CD14-positive monocyte (primary cell): ENCODE results near the gene LRP1-AS. TPM values are rescaled to one million over a fixed set of nuclear protein-coding genes. Genes with fewer than 3 reads are reported as not detected.
A peak's percentile ranks its signal among the peaks of the same experiment; 100 is the strongest.

Experiments used
- DNase-seq, 3 donors: peaks; one replicate each; pipeline ENCODE4 v3.0.0-alpha.2; 2011 to 2022
- H2AFZ ChIP-seq: 2 replicates; pipeline ENCODE4 v1.6.0; 2012; ENCODE audit warnings: mild to moderate bottlenecking, low read depth, low read length, inconsistent platforms; ENCODE audit not compliant: insufficient read depth, poor library complexity, severe bottlenecking
- H3K27ac ChIP-seq, 2 donors: 1 replicate in 1 of 2; 2 replicates in 1 of 2; pipeline ENCODE4 v1.5.1; 2012 to 2013; ENCODE audit warnings: low read length in 2 of 2, control low read depth in 1 of 2, inconsistent platforms in 1 of 2, low read depth in 1 of 2, mild to moderate bottlenecking in 1 of 2
- H3K27me3 ChIP-seq, 2 donors: one replicate each; pipeline versions ENCODE4 v1.6.0 to v1.6.1; 2011 to 2013; ENCODE audit warnings: low read length in 2 of 2; ENCODE audit not compliant: control insufficient read depth in 2 of 2, insufficient read depth in 2 of 2
- H3K36me3 ChIP-seq, 2 donors: replicated peaks in 1 of 2; 1 replicate in 1 of 2; 2 replicates in 1 of 2; pipeline versions ENCODE4 v1.5.1 to v1.6.1; 2012 to 2013; ENCODE audit warnings: low read length in 2 of 2, control low read depth in 1 of 2, inconsistent platforms in 1 of 2, mild to moderate bottlenecking in 1 of 2; ENCODE audit not compliant: insufficient read depth in 2 of 2, control insufficient read depth in 1 of 2
- H3K4me1 ChIP-seq, 2 donors: 1 replicate in 1 of 2; 2 replicates in 1 of 2; pipeline versions ENCODE4 v1.5.1 to v1.6.1; 2012 to 2013; ENCODE audit warnings: low read length in 2 of 2, control low read depth in 1 of 2, inconsistent platforms in 1 of 2, mild to moderate bottlenecking in 1 of 2, moderate library complexity in 1 of 2; ENCODE audit not compliant: insufficient read depth in 2 of 2, control insufficient read depth in 1 of 2
- H3K4me2 ChIP-seq: replicated peaks from 2 replicates; pipeline ENCODE3; 2012; ENCODE audit warnings: low read length, moderate library complexity, mild to moderate bottlenecking; ENCODE audit not compliant: poor library complexity, severe bottlenecking; ENCODE audit errors: extremely low read depth
- H3K4me3 ChIP-seq, 3 experiments: fragments of 200-600 bp in 1 of 3; sonication (generic) in 1 of 3; replicated peaks in 1 of 3; 1 replicate in 2 of 3; 2 replicates in 1 of 3; pipeline ENCODE4 v1.5.1; 2011 to 2013; ENCODE audit warnings: low read length in 3 of 3, mild to moderate bottlenecking in 3 of 3, control low read depth in 2 of 3, low read depth in 2 of 3, inconsistent platforms in 1 of 3, moderate library complexity in 1 of 3
- H3K79me2 ChIP-seq: 2 replicates; pipeline ENCODE4 v1.6.0; 2012; ENCODE audit warnings: mild to moderate bottlenecking, control low read depth, inconsistent platforms, low read length, moderate library complexity; ENCODE audit not compliant: insufficient read depth
- H3K9ac ChIP-seq: 2 replicates; pipeline ENCODE4 v1.6.0; 2017; ENCODE audit warnings: low read length, mild to moderate bottlenecking; ENCODE audit not compliant: insufficient read depth, poor library complexity, severe bottlenecking
- H3K9me3 ChIP-seq, 2 donors: replicated peaks in 1 of 2; 1 replicate in 1 of 2; 2 replicates in 1 of 2; pipeline versions ENCODE4 v1.5.1 to v1.6.1; 2012 to 2013; ENCODE audit warnings: low read length in 2 of 2, control low read depth in 1 of 2; ENCODE audit not compliant: control insufficient read depth in 1 of 2, insufficient read depth in 1 of 2
- H4K20me1 ChIP-seq: 2 replicates; pipeline ENCODE4 v1.6.0; 2012; ENCODE audit warnings: mild to moderate bottlenecking, low read length, control low read depth, moderate library complexity; ENCODE audit not compliant: insufficient read depth
- H3K27ac Mint-ChIP-seq, 7 donors: one replicate each; pipeline ENCODE4 v1.8.0; 2020; ENCODE audit warnings: mild to moderate bottlenecking in 7 of 7, mixed read lengths in 7 of 7, moderate library complexity in 6 of 7, inconsistent platforms in 2 of 7
- H3K27me3 Mint-ChIP-seq, 3 donors: one replicate each; pipeline ENCODE4 v1.8.0; 2021 to 2022; ENCODE audit warnings: low read depth in 3 of 3, mild to moderate bottlenecking in 3 of 3, mixed read lengths in 3 of 3, moderate library complexity in 3 of 3, inconsistent platforms in 1 of 3
- H3K36me3 Mint-ChIP-seq, 2 donors: one replicate each; pipeline ENCODE4 v1.8.0; 2020; ENCODE audit warnings: mixed read lengths in 2 of 2, inconsistent platforms in 1 of 2, mild to moderate bottlenecking in 1 of 2
- H3K4me1 Mint-ChIP-seq: one replicate; pipeline ENCODE4 v1.8.0; 2020; ENCODE audit warnings: mild to moderate bottlenecking, mixed read lengths
- H3K4me3 Mint-ChIP-seq, 2 donors: one replicate each; pipeline ENCODE4 v1.8.0; 2020; ENCODE audit warnings: mild to moderate bottlenecking in 2 of 2, mixed read lengths in 2 of 2, moderate library complexity in 1 of 2
- H3K9me3 Mint-ChIP-seq, 7 donors: one replicate each; pipeline ENCODE4 v1.8.0; 2020 to 2022; ENCODE audit warnings: mixed read lengths in 7 of 7, mild to moderate bottlenecking in 6 of 7, moderate library complexity in 6 of 7, inconsistent platforms in 2 of 7
- WGBS: methylation state at CpG from one replicate; pipeline ENCODE4 v1.1.5; 2013; ENCODE audit warnings: missing lambda C conversion rate; ENCODE audit not compliant: insufficient coverage; 5-methylcytosine and 5-hydroxymethylcytosine counted together
- intact Hi-C, 2 donors: fragments of 100-400 bp; cut with micrococcal nuclease; formaldehyde crosslinking; loops; one replicate each; pipeline versions ENCODE4 v1.15.0 to v1.15.1; 2023
- polyA plus RNA-seq, 3 donors: library from polyadenylated mRNA; depleted of rRNA in 1 of 3; unstranded in 2 of 3; stranded (reverse) in 1 of 3; fragments of 300-500 nt in 2 of 3; fragments of >200 nt in 1 of 3; fragmentation: Illumina TruSeq in 2 of 3; gene quantifications; 1 replicate in 2 of 3; 2 replicates in 1 of 3; pipeline ENCODE4 v1.2.3, GENCODE V29; 2012 to 2021
- TF ChIP-seq, protein P1 (sequence below): fragments of 200-600 bp; IDR thresholded peaks from one replicate; pipeline ENCODE4 v1.8.0; 2022; ENCODE audit warnings: antibody characterized with exemption, mild to moderate bottlenecking

Gene LRP1-AS
- polyA plus RNA-seq, 3 donors, result 0.35 to 1.5 TPM; not detected in 1

GRCh38 chr12:57176139-57176477 lies 28.7 kb upstream of the LRP1-AS start:
- H3K27me3 ChIP-seq, result no peaks in the 10 kb centered on the region
- peaks cover 3 to 7% (median 6%) of the 10 kb centered on the region in 3 donors for H3K27me3 Mint-ChIP-seq
- peaks cover 92 to 100% of the 10 kb centered on the region in 2 donors for H3K36me3 Mint-ChIP-seq
- intact Hi-C loops, result loop anchor here (1.0 to 5.0 kb wide), 2 partner anchors 52 to 109 kb away; no protein-coding TSS in a partner anchor
- peaks cover 92 to 98% of the 10 kb centered on the region in 2 donors for H3K36me3 ChIP-seq
- H4K20me1 ChIP-seq, result peaks cover 97% of the 10 kb centered on the region
- no peak overlapping the region for H2AFZ ChIP-seq
- peaks cover 9% of the 10 kb centered on the region for H3K4me1 Mint-ChIP-seq
- 90% methylated on average over 3 of the region's 9 CpGs for WGBS
- DNase-seq, result no peak
- H3K4me1 ChIP-seq, result no peaks in the 10 kb centered on the region
- no peak overlapping the region for H3K27ac ChIP-seq
- no peak overlapping the region for H3K27ac Mint-ChIP-seq
- no peaks in the 10 kb centered on the region for H3K9me3 ChIP-seq
- H3K4me2 ChIP-seq, result no peak overlapping the region
- H3K9ac ChIP-seq, result no peak overlapping the region
- TF ChIP-seq, protein P1, sequence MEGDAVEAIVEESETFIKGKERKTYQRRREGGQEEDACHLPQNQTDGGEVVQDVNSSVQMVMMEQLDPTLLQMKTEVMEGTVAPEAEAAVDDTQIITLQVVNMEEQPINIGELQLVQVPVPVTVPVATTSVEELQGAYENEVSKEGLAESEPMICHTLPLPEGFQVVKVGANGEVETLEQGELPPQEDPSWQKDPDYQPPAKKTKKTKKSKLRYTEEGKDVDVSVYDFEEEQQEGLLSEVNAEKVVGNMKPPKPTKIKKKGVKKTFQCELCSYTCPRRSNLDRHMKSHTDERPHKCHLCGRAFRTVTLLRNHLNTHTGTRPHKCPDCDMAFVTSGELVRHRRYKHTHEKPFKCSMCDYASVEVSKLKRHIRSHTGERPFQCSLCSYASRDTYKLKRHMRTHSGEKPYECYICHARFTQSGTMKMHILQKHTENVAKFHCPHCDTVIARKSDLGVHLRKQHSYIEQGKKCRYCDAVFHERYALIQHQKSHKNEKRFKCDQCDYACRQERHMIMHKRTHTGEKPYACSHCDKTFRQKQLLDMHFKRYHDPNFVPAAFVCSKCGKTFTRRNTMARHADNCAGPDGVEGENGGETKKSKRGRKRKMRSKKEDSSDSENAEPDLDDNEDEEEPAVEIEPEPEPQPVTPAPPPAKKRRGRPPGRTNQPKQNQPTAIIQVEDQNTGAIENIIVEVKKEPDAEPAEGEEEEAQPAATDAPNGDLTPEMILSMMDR, result peak; percentile 57
- no peak overlapping the region for H3K4me3 Mint-ChIP-seq
- peaks cover 0 to 4% (median 0%) of the 10 kb centered on the region in 7 donors for H3K9me3 Mint-ChIP-seq
- no peak overlapping the region for H3K4me3 ChIP-seq
- no peaks in the 10 kb centered on the region for H3K79me2 ChIP-seq

DNA sequence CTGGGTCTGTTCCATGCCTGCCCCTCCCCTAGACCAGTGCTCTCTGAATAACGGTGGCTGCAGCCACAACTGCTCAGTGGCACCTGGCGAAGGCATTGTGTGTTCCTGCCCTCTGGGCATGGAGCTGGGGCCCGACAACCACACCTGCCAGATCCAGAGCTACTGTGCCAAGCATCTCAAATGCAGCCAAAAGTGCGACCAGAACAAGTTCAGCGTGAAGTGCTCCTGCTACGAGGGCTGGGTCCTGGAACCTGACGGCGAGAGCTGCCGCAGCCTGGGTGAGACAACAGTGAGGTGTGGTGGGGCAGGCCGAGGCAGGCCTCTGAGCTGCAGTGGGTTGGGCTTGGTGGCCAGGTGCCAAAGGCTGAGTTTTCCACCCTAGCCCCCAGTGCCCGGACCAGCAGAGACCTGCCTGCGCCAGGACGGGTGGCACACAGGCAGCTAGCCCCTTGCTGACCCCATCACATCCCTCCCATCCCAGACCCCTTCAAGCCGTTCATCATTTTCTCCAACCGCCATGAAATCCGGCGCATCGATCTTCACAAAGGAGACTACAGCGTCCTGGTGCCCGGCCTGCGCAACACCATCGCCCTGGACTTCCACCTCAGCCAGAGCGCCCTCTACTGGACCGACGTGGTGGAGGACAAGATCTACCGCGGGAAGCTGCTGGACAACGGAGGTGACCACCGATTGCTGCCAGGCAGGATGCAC lies 28.2 kb upstream of the LRP1-AS start:
- Histone ChIP-seq H3K4me1 (no peaks in the 10 kb centered on the region), H3K4me3 (no peak overlapping the region), H3K27me3 (no peaks in the 10 kb centered on the region), H3K4me2 (no peak overlapping the region), H3K27ac (no peak overlapping the region), H2AFZ (no peak overlapping the region), H3K79me2 (no peaks in the 10 kb centered on the region), H3K9ac (no peak overlapping the region), H3K36me3 (peaks cover 92 to 98% of the 10 kb centered on the region in 2 donors), H3K9me3 (no peaks in the 10 kb centered on the region), H4K20me1 (peaks cover 97% of the 10 kb centered on the region)
- intact Hi-C loops, result loop anchor here (1.0 to 5.0 kb wide), 2 partner anchors 51 to 108 kb away; no protein-coding TSS in a partner anchor
- peak; percentile 60 to 71 (median 61) for DNase-seq
- TF ChIP-seq, protein P1, result peak; percentile 79
- no peak overlapping the region for H3K4me3 Mint-ChIP-seq
- peaks cover 0 to 4% (median 0%) of the 10 kb centered on the region in 7 donors for H3K9me3 Mint-ChIP-seq
- peaks cover 94 to 100% of the 10 kb centered on the region in 2 donors for H3K36me3 Mint-ChIP-seq
- WGBS, result 78% methylated on average over 24 of the region's 29 CpGs
- H3K4me1 Mint-ChIP-seq, result peaks cover 12% of the 10 kb centered on the region
- peaks cover 3 to 7% (median 7%) of the 10 kb centered on the region in 3 donors for H3K27me3 Mint-ChIP-seq
- H3K27ac Mint-ChIP-seq, result peak overlapping the region in 4 of 7 donors; percentile 10 to 80 (median 48)
